OCI-LY7 (cell line): ENCODE results near the gene MAP2K5.

Source experiments
- CTCF ChIP-seq: fragments of 200-600 bp; sonication (generic); conservative IDR thresholded peaks from 2 replicates; pipeline ENCODE4 v1.5.1; 2014; ENCODE audit warnings: mild to moderate bottlenecking, antibody characterized with exemption, low read length, moderate library complexity, mixed read lengths
- EZH2phosphoT487 ChIP-seq: fragments of 200-600 bp; sonication (generic); IDR thresholded peaks from 2 replicates; pipeline ENCODE4 v1.6.1; 2018; ENCODE audit warnings: low read depth, borderline replicate concordance, mild to moderate bottlenecking, mixed run types, antibody characterized with exemption, low read length, moderate library complexity, mixed read lengths

GRCh38 chr15:67820992-67821783 is 278.7 kb downstream of the MAP2K5 start:
- TF ChIP-seq EZH2phosphoT487 (no peak), CTCF (no peak)
